ENCODE results near the gene CUX1. TPM values are rescaled to one million over a fixed set of nuclear protein-coding genes. Genes with fewer than 3 reads are reported as not detected.

The CUX1 gene
- total RNA-seq, 4 donors from 2014 or later, result 93.8 to 156 (median 112) TPM

DNA sequence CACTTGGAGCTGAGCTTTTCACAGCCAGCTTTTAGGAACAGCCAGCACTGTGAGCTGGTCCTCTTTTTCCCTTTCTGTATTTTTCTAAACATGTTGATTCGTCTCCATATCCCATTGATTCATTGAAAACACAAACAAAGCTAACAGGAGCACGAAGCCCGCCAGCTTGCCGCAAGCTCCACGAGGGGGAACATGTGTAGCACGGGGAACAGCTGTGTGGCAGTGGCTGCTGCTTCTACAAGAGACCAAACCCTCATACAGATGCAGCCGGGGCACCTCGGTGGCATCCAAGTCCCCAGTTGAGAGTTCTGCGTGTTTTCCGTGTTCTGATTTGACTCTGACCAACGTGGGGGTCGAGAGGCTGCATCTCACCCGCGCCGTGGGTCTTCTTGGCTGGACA lies 388.5 kb downstream of the CUX1 start:
- intact Hi-C loops (cut with DNase I), result no loop called here
- WGBS, 2 donors, result 94 to 95% methylated on average over 15 of the region's 15 CpGs
- H3K36me3 ChIP-seq, result peaks cover 36 to 38% of the 10 kb centered on the region in 2 donors

GRCh38 chr7:102208826-102209225 lies 391.4 kb downstream of the CUX1 start:
- 38 to 45% methylated on average over 10 to 14 of the region's 14 CpGs for WGBS, 2 donors
- TF ChIP-seq, protein P1, sequence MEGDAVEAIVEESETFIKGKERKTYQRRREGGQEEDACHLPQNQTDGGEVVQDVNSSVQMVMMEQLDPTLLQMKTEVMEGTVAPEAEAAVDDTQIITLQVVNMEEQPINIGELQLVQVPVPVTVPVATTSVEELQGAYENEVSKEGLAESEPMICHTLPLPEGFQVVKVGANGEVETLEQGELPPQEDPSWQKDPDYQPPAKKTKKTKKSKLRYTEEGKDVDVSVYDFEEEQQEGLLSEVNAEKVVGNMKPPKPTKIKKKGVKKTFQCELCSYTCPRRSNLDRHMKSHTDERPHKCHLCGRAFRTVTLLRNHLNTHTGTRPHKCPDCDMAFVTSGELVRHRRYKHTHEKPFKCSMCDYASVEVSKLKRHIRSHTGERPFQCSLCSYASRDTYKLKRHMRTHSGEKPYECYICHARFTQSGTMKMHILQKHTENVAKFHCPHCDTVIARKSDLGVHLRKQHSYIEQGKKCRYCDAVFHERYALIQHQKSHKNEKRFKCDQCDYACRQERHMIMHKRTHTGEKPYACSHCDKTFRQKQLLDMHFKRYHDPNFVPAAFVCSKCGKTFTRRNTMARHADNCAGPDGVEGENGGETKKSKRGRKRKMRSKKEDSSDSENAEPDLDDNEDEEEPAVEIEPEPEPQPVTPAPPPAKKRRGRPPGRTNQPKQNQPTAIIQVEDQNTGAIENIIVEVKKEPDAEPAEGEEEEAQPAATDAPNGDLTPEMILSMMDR (IDR thresholded peaks at IDR 0.05), result no peak
- no peak for TF ChIP-seq POLR2A (IDR thresholded peaks at IDR 0.05)

More for the DNA sequence above, 388.5 kb downstream of the CUX1 start:
- no peak for DNase-seq
- Histone ChIP-seq H3K9me3 (no peaks in the 10 kb centered on the region), H3K4me1 (peaks cover 5 to 6% of the 10 kb centered on the region in 2 donors), H3K27ac (no peak overlapping the region), H3K4me3 (replicated peaks in 1 of 3) (no peak overlapping the region), H3K27me3 (no peaks in the 10 kb centered on the region)
- no peak for TF ChIP-seq POLR2A (IDR thresholded peaks at IDR 0.05)
- TF ChIP-seq, protein P1 (IDR thresholded peaks at IDR 0.05), result no peak

GRCh38 chr7:102210787-102211186 lies 393.4 kb downstream of the CUX1 start:
- H3K9me3 ChIP-seq, result no peaks in the 10 kb centered on the region
- H3K27ac ChIP-seq, result no peak overlapping the region
- DNase-seq, result no peak
- H3K27me3 ChIP-seq, result no peaks in the 10 kb centered on the region
- H3K4me1 ChIP-seq, result peaks cover 5 to 6% of the 10 kb centered on the region in 2 donors
- intact Hi-C loops (cut with DNase I), result no loop called here
- TF ChIP-seq POLR2A (IDR thresholded peaks at IDR 0.05), result no peak
- TF ChIP-seq, protein P1 (IDR thresholded peaks at IDR 0.05), result no peak
- peaks cover 4 to 7% of the 10 kb centered on the region in 2 donors for H3K36me3 ChIP-seq
- 60 to 93% methylated on average over 1 to 13 of the region's 13 CpGs for WGBS, 2 donors
- H3K4me3 ChIP-seq (replicated peaks in 1 of 3), result no peak overlapping the region

More at GRCh38 chr7:102208826-102209225, 391.4 kb downstream of the CUX1 start:
- no peaks in the 10 kb centered on the region for H3K9me3 ChIP-seq
- H3K27ac ChIP-seq, result no peak overlapping the region
- H3K27me3 ChIP-seq, result no peaks in the 10 kb centered on the region
- peak; percentile 90 to 93 for DNase-seq
- intact Hi-C loops (cut with DNase I), result no loop called here
- peaks cover 20 to 23% of the 10 kb centered on the region in 2 donors for H3K36me3 ChIP-seq
- no peak overlapping the region for H3K4me3 ChIP-seq (replicated peaks in 1 of 3)
- H3K4me1 ChIP-seq, result peaks cover 5 to 6% of the 10 kb centered on the region in 2 donors

DNA sequence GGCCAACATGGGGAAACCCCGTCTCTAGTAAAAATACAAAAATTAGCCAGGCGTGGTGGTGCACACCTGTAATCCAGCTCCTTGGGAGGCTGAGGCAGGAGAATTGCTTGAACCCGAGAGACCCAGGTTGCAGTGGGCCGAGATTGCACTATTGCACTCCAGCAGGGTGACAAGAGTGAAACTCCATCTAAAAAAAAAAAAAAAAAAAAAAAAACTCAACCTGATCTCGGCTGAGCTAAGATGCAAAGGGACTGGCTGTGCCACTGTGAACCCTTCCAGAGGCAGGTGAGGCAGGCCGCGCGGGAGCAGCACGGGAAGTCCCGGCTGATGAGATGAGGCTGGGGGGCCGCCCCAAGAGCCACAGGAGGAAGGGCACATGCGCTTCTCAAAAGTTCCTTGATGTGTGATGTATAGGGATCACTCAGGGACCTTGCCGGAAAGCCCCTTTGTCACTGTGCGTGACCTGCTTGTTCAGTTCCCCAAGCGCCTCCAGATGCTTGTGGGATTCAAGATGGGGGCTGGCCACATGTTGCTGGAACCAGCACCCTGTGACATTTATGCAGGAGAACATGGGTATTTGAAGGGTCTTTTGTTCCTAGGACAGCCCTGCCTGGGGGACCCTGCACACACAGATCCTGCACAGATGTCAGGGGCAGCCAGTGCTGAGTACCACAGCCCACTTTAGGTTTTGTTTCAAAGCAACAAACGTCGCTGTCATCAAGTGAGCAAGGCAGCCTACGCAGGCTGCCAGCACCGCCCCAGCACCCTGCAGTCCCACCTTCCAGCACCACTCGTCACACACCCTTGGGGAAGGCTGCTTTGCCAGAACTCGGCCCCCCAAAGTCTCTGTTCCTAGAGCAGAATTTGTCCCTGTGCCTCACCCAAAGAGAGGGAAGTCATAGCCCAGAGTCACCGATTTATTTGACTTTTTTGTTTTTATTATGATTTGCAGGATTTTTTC lies 394.4 kb downstream of the CUX1 start:
- DNase-seq, result no peak
- H3K9me3 ChIP-seq, result no peaks in the 10 kb centered on the region
- no peak overlapping the region for H3K27ac ChIP-seq
- peaks cover 5 to 6% of the 10 kb centered on the region in 2 donors for H3K4me1 ChIP-seq
- 96% methylated on average over 22 of the region's 22 CpGs for WGBS, 2 donors
- TF ChIP-seq POLR2A (IDR thresholded peaks at IDR 0.05), result no peak
- TF ChIP-seq, protein P1 (IDR thresholded peaks at IDR 0.05), result no peak
- intact Hi-C loops (cut with DNase I), result no loop called here
- H3K36me3 ChIP-seq, result peaks cover 0 to 7% of the 10 kb centered on the region in 2 donors
- H3K27me3 ChIP-seq, result no peaks in the 10 kb centered on the region
- H3K4me3 ChIP-seq (replicated peaks in 1 of 3), result no peak overlapping the region
